Neural progenitor cell (in vitro differentiated cells): ENCODE measurements around the gene PTPRN2. TPM values are rescaled to one million over a fixed set of nuclear protein-coding genes. Genes with fewer than 3 reads are reported as not detected.

Experiments used
- DNase-seq: peaks from one replicate; pipeline ENCODE4 v3.0.0-alpha.2; 2016; ENCODE audit warnings: low spot score
- H2AFZ ChIP-seq: fragments of 200-600 bp; sonication (generic); replicated peaks from 2 replicates; pipeline ENCODE4 v1.6.1; 2016; ENCODE audit warnings: antibody characterized with exemption
- H3F3A ChIP-seq: fragments of 200-600 bp; sonication (generic); 2 replicates; pipeline ENCODE4 v1.6.1; 2016; ENCODE audit warnings: antibody characterized with exemption, low read depth
- H3K27ac ChIP-seq: fragments of 200-600 bp; sonication (generic); 2 replicates; pipeline ENCODE4 v1.5.1; 2016; ENCODE audit warnings: mild to moderate bottlenecking
- H3K27me3 ChIP-seq: fragments of 200-600 bp; sonication (generic); 2 replicates; pipeline ENCODE4 v1.6.1; 2016; ENCODE audit warnings: mild to moderate bottlenecking, moderate library complexity
- H3K36me3 ChIP-seq: fragments of 200-600 bp; sonication (generic); 2 replicates; pipeline ENCODE4 v1.5.1; 2016
- H3K4me1 ChIP-seq: fragments of 200-600 bp; sonication (generic); 2 replicates; pipeline ENCODE4 v1.6.1; 2016; ENCODE audit warnings: mixed run types
- H3K4me2 ChIP-seq: fragments of 200-600 bp; sonication (generic); 2 replicates; pipeline ENCODE4 v1.6.1; 2016
- H3K4me3 ChIP-seq: fragments of 200-600 bp; sonication (generic); 2 replicates; pipeline ENCODE4 v1.5.1; 2016
- H3K79me2 ChIP-seq: fragments of 200-600 bp; sonication (generic); 2 replicates; pipeline ENCODE4 v1.6.1; 2016; ENCODE audit warnings: low read depth
- H3K9ac ChIP-seq: fragments of 200-600 bp; sonication (generic); 2 replicates; pipeline ENCODE4 v1.6.1; 2016
- H3K9me3 ChIP-seq: fragments of 200-600 bp; sonication (generic); 2 replicates; pipeline ENCODE4 v1.5.1; 2016; ENCODE audit warnings: low read depth
- H4K20me1 ChIP-seq: fragments of 200-600 bp; sonication (generic); 2 replicates; pipeline ENCODE4 v1.6.1; 2016; ENCODE audit warnings: low read depth
- H3K27ac Mint-ChIP-seq: 3 replicates; pipeline ENCODE4 v1.8.0; 2021; ENCODE audit warnings: mixed read lengths
- H3K27me3 Mint-ChIP-seq: 2 replicates; pipeline ENCODE4 v1.8.0; 2022; ENCODE audit warnings: low read depth, mild to moderate bottlenecking, inconsistent platforms, moderate library complexity, mixed read lengths; ENCODE audit not compliant: insufficient read depth
- H3K36me3 Mint-ChIP-seq: 3 replicates; pipeline ENCODE4 v1.8.0; 2021; ENCODE audit warnings: mixed read lengths
- H3K4me1 Mint-ChIP-seq: 3 replicates; pipeline ENCODE4 v1.8.0; 2021; ENCODE audit warnings: mixed read lengths
- H3K4me3 Mint-ChIP-seq: 3 replicates; pipeline ENCODE4 v1.8.0; 2021; ENCODE audit warnings: mild to moderate bottlenecking, moderate library complexity, mixed read lengths
- H3K9me3 Mint-ChIP-seq: 3 replicates; pipeline ENCODE4 v1.8.0; 2020; ENCODE audit warnings: mixed read lengths
- CTCF ChIP-seq: fragments of 200-600 bp; sonication (generic); IDR thresholded peaks from 2 replicates; pipeline ENCODE4 v1.5.1; 2017; ENCODE audit warnings: antibody characterized with exemption, mild to moderate bottlenecking
- EZH2 ChIP-seq: fragments of 200-600 bp; sonication (generic); IDR thresholded peaks from 2 replicates; pipeline ENCODE4 v1.6.1; 2017; ENCODE audit warnings: antibody characterized with exemption, mild to moderate bottlenecking, moderate library complexity
- EZH2phosphoT487 ChIP-seq: fragments of 200-600 bp; sonication (generic); IDR thresholded peaks from 2 replicates; pipeline ENCODE4 v1.6.1; 2017; ENCODE audit warnings: antibody characterized with exemption
- total RNA-seq: library from RNA; depleted of rRNA; stranded (reverse); fragments of >200 nt; gene quantifications from 2 replicates; pipeline ENCODE4 v1.2.3, GENCODE V29; 2015; ENCODE audit warnings: low replicate concordance

Gene PTPRN2
- total RNA-seq, 1 donor from 2014 or later = 3.0 TPM

GRCh38 chr7:158595068-158595467 lies 7.4 kb upstream of the PTPRN2 start:
- Mint-ChIP-seq H3K27me3 (peaks cover 6% of the 10 kb centered on the region), H3K4me3 (no peak overlapping the region), H3K27ac (no peak overlapping the region), H3K36me3 (no peaks in the 10 kb centered on the region), H3K4me1 (no peaks in the 10 kb centered on the region), H3K9me3 (peaks cover 1% of the 10 kb centered on the region)
- H3K27me3 ChIP-seq = peaks cover 29% of the 10 kb centered on the region
- H3K4me2 ChIP-seq = no peak overlapping the region
- no peak for TF ChIP-seq EZH2phosphoT487
- no peak for TF ChIP-seq CTCF
- no peak for TF ChIP-seq EZH2
- no peak overlapping the region for H3K27ac ChIP-seq
- no peaks in the 10 kb centered on the region for H4K20me1 ChIP-seq
- H3K36me3 ChIP-seq = no peaks in the 10 kb centered on the region
- no peak overlapping the region for H3K9ac ChIP-seq
- DNase-seq = peak; percentile 42
- H3F3A ChIP-seq = no peaks in the 10 kb centered on the region
- H3K79me2 ChIP-seq = no peaks in the 10 kb centered on the region
- H3K4me3 ChIP-seq = no peak overlapping the region
- H3K4me1 ChIP-seq = no peaks in the 10 kb centered on the region
- H3K9me3 ChIP-seq = no peaks in the 10 kb centered on the region
- no peak overlapping the region for H2AFZ ChIP-seq

GRCh38 chr7:158592541-158592940 lies 4.9 kb upstream of the PTPRN2 start:
- no peak overlapping the region for H2AFZ ChIP-seq
- no peak overlapping the region for H3K4me3 ChIP-seq
- Mint-ChIP-seq H3K27me3 (peaks cover 21% of the 10 kb centered on the region), H3K4me1 (no peaks in the 10 kb centered on the region), H3K9me3 (peaks cover 1% of the 10 kb centered on the region), H3K4me3 (no peak overlapping the region), H3K36me3 (no peaks in the 10 kb centered on the region), H3K27ac (no peak overlapping the region)
- no peaks in the 10 kb centered on the region for H3K4me1 ChIP-seq
- H3K27me3 ChIP-seq = peaks cover 52% of the 10 kb centered on the region
- no peaks in the 10 kb centered on the region for H3F3A ChIP-seq
- no peak for DNase-seq
- TF ChIP-seq CTCF (no peak), EZH2 (no peak), EZH2phosphoT487 (no peak)
- no peak overlapping the region for H3K27ac ChIP-seq
- no peaks in the 10 kb centered on the region for H3K79me2 ChIP-seq
- H3K9ac ChIP-seq = no peak overlapping the region
- H3K36me3 ChIP-seq = no peaks in the 10 kb centered on the region
- peaks cover 5% of the 10 kb centered on the region for H4K20me1 ChIP-seq
- no peak overlapping the region for H3K4me2 ChIP-seq
- H3K9me3 ChIP-seq = no peaks in the 10 kb centered on the region

- Histone ChIP-seq H3K27me3 (peaks cover 57% of the 10 kb centered on the region), H3K4me1 (no peaks in the 10 kb centered on the region)
- H3K36me3 Mint-ChIP-seq = no peaks in the 10 kb centered on the region
These were observed 4.3 kb upstream of the PTPRN2 start for GRCh38 chr7:158591944-158592343.

More at GRCh38 chr7:158591944-158592343, 4.3 kb upstream of the PTPRN2 start:
- Histone ChIP-seq H3K4me3 (no peak overlapping the region), H3K9me3 (no peaks in the 10 kb centered on the region), H3K27ac (no peak overlapping the region), H3K79me2 (no peaks in the 10 kb centered on the region), H3K36me3 (no peaks in the 10 kb centered on the region), H3F3A (no peaks in the 10 kb centered on the region), H3K4me2 (no peak overlapping the region), H2AFZ (no peak overlapping the region), H4K20me1 (peaks cover 5% of the 10 kb centered on the region), H3K9ac (no peak overlapping the region)
- no peak for DNase-seq
- no peak for TF ChIP-seq EZH2
- no peak for TF ChIP-seq CTCF
- no peak for TF ChIP-seq EZH2phosphoT487
- Mint-ChIP-seq H3K27ac (no peak overlapping the region), H3K4me3 (no peak overlapping the region), H3K4me1 (no peaks in the 10 kb centered on the region), H3K27me3 (peaks cover 21% of the 10 kb centered on the region), H3K9me3 (peaks cover 1% of the 10 kb centered on the region)
